Thyroid gland (tissue), 4 donors: Measurements from ENCODE around the gene ADAP1. TPM values are rescaled to one million over a fixed set of nuclear protein-coding genes. Genes with fewer than 3 reads are reported as not detected.

Source experiments
- DNase-seq, 2 donors: peaks; one replicate each; pipeline ENCODE4 v3.0.0-alpha.2; 2019
- H3K27ac ChIP-seq, 3 donors: fragments of 200-600 bp; sonication (generic); 1 replicate in 2 of 3; 2 replicates in 1 of 3; pipeline ENCODE4 v1.5.1; 2016 to 2019; ENCODE audit warnings: mild to moderate bottlenecking in 1 of 3, moderate library complexity in 1 of 3
- H3K27me3 ChIP-seq: fragments of 200-600 bp; sonication (generic); one replicate; pipeline ENCODE4 v1.5.1; 2019
- H3K36me3 ChIP-seq, 2 donors: fragments of 200-600 bp; sonication (generic); one replicate each; pipeline ENCODE4 v1.5.1; 2016 to 2019
- H3K4me1 ChIP-seq, 2 donors: fragments of 200-600 bp; sonication (generic); one replicate each; pipeline ENCODE4 v1.5.1; 2017 to 2019
- H3K4me3 ChIP-seq, 3 donors: fragments of 200-600 bp; sonication (generic); replicated peaks in 1 of 3; 1 replicate in 2 of 3; 2 replicates in 1 of 3; pipeline ENCODE4 v1.5.1; 2016; ENCODE audit warnings: mild to moderate bottlenecking in 1 of 3
- H3K9me3 ChIP-seq: fragments of 200-600 bp; sonication (generic); one replicate; pipeline ENCODE4 v1.5.1; 2017
- POLR2A ChIP-seq, 2 donors: fragments of 450-650 bp; IDR thresholded peaks; one replicate each; pipeline ENCODE4 v1.6.1; 2017; ENCODE audit warnings: antibody characterized with exemption in 2 of 2, mild to moderate bottlenecking in 2 of 2, moderate library complexity in 1 of 2
- WGBS, 2 donors: methylation state at CpG; one replicate each; pipeline ENCODE4 v1.1.5; 2017; 5-methylcytosine and 5-hydroxymethylcytosine counted together
- intact Hi-C: fragments of 100-400 bp; cut with DNase I; formaldehyde crosslinking; loops from one replicate; pipeline ENCODE4 v1.15.1; 2023
- total RNA-seq, 4 donors: library from RNA; depleted of rRNA; stranded (reverse); fragments of >200 nt; gene quantifications; one replicate each; pipeline ENCODE4 v1.2.3, GENCODE V29; 2016
- TF ChIP-seq, protein P1 (sequence below), 6 experiments: fragments of 200-600 bp in 3 of 6; fragments of 450-650 bp in 3 of 6; sonication (generic) in 3 of 6; IDR thresholded peaks; one replicate each; pipeline ENCODE4 v1.5.1; 2016 to 2019; ENCODE audit warnings: antibody characterized with exemption in 6 of 6, mild to moderate bottlenecking in 2 of 6, inconsistent platforms in 1 of 6, moderate library complexity in 1 of 6

ADAP1 gene
- total RNA-seq, 4 donors from 2014 or later = 11.7 to 29.9 (median 23.4) TPM

DNA sequence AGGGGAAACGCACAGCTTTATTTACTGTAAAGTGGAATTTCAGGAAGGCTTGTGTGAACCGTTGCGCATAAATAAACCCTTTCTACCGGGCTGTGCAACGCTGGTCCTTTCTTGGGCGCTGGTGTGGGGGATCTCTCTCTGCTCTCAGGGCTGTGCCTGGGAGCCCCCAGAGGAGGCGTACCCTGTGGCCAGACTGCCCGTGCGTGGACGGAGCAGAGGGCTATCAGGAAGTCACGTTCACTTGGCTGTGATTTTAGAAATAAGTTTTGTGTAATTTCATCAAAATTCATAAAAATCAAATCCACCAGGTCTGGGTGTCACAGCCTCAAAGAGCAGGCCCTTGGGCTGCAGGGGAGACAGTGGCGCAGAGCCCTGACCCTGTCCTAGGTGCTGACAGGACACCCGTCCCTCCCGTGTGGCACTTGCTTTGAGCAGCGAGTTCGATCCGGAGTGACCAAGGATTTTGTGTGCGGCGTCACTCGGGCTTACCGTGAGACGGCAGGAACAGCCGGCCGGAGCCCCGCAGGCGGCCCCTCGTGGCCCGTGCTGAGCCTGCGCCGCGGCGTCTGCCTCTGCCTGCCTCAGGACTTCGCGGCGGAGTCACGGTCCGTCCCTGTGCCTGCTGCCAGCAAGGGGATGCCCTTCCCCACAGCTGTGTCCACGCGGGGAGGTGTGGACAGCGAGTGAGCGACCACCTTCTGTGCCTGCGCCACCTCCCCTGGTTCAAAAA, 58.0 kb downstream of the ADAP1 start:
- intact Hi-C loops = no loop called here
- TF ChIP-seq POLR2A (IDR thresholded peaks at IDR 0.05) = no peak
- TF ChIP-seq, protein P1, sequence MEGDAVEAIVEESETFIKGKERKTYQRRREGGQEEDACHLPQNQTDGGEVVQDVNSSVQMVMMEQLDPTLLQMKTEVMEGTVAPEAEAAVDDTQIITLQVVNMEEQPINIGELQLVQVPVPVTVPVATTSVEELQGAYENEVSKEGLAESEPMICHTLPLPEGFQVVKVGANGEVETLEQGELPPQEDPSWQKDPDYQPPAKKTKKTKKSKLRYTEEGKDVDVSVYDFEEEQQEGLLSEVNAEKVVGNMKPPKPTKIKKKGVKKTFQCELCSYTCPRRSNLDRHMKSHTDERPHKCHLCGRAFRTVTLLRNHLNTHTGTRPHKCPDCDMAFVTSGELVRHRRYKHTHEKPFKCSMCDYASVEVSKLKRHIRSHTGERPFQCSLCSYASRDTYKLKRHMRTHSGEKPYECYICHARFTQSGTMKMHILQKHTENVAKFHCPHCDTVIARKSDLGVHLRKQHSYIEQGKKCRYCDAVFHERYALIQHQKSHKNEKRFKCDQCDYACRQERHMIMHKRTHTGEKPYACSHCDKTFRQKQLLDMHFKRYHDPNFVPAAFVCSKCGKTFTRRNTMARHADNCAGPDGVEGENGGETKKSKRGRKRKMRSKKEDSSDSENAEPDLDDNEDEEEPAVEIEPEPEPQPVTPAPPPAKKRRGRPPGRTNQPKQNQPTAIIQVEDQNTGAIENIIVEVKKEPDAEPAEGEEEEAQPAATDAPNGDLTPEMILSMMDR (IDR thresholded peaks at IDR 0.05) = no peak
- Histone ChIP-seq H3K4me3 (no peak overlapping the region), H3K4me1 (peaks cover 0 to 12% of the 10 kb centered on the region in 2 donors), H3K36me3 (peaks cover 29 to 42% of the 10 kb centered on the region in 2 donors), H3K27me3 (no peaks in the 10 kb centered on the region), H3K9me3 (no peaks in the 10 kb centered on the region), H3K27ac (no peak overlapping the region)
- 95 to 96% methylated on average over 41 to 42 of the region's 42 CpGs for WGBS, 2 donors
- DNase-seq = no peak

- Histone ChIP-seq H3K9me3 (no peaks in the 10 kb centered on the region), H3K4me1 (peaks cover 0 to 5% of the 10 kb centered on the region in 2 donors), H3K4me3 (no peak overlapping the region), H3K27me3 (no peaks in the 10 kb centered on the region), H3K27ac (no peak overlapping the region), H3K36me3 (peaks cover 38 to 52% of the 10 kb centered on the region in 2 donors)
- WGBS, 2 donors = 97 to 99% methylated on average over 16 to 48 of the region's 52 CpGs
- intact Hi-C loops = no loop called here
- TF ChIP-seq POLR2A (IDR thresholded peaks at IDR 0.05) = no peak
- TF ChIP-seq, protein P1 (IDR thresholded peaks at IDR 0.05) = no peak
- DNase-seq = no peak
Measured at GRCh38 chr7:895451-896052, 58.9 kb downstream of the ADAP1 start.

DNA sequence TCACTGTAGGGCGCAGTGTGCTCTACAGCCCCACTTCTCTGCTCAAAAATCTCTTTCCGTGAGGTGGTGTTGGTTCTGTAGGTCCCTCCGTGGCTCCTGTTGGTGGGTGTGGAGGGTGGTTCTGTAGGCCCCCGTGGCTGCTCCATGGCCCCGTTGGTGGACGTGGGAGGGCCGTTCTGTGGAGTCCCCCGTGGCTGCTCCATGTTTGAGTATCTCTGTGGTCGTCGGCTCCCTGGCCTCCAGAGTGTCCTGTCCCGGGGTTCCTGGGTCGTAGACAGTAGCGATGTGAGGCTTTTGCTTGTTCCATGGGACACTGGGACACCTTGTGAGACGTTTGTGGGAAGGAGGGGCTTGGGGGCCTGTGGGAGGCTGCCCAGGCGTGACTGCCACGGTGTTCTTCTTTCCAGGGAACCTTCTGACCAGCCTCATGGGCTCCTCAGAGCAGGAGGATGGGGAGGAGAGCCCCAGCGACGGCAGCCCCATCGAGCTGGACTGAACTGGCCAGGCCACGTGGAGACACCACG, 59.5 kb downstream of the ADAP1 start:
- Histone ChIP-seq H3K9me3 (no peaks in the 10 kb centered on the region), H3K27ac (no peak overlapping the region), H3K36me3 (peaks cover 38 to 52% of the 10 kb centered on the region in 2 donors), H3K4me1 (peaks cover 0 to 5% of the 10 kb centered on the region in 2 donors), H3K4me3 (no peak overlapping the region), H3K27me3 (no peaks in the 10 kb centered on the region)
- 91 to 97% methylated on average over 12 to 18 of the region's 21 CpGs for WGBS, 2 donors
- no peak for TF ChIP-seq POLR2A (IDR thresholded peaks at IDR 0.05)
- TF ChIP-seq, protein P1 (IDR thresholded peaks at IDR 0.05) = no peak
- intact Hi-C loops = no loop called here
- DNase-seq = no peak

DNA sequence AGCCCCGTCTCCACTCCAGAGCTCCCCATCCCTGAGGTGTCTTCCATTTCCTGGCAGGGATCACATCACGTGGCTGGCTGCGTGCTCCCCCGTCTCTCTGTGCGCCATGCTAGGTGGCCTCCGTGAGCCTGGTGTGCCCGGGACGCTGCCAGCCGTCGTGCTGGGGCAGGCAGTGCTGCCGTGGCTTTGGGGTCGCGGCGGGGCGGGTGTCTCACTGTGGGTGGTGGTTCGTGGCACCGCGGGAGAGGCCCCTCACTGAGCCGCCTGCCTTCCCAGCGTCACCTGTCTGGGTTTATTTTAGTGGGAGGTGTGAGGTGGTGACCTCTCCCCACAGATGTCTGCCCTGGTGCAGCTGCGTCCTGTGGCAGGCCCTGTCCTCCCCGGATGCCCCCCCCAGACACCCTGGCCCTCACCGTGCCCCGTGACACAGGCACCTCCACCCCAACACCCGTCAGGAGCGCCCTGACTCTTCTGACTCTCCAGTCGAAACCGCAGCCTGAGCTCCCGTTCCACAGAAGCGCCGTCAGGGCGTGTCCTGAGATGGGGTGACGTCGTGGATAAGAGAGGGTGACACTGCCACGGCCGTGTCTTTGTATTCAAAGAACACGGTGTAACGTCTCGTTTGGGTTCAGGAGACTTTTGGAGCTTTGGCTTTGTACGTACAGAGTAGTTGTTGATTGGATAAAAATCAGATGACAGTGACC, 60.2 kb downstream of the ADAP1 start:
- 98 to 100% methylated on average over 21 to 26 of the region's 40 CpGs for WGBS, 2 donors
- peaks cover 38 to 52% of the 10 kb centered on the region in 2 donors for H3K36me3 ChIP-seq
- H3K27me3 ChIP-seq = no peaks in the 10 kb centered on the region
- H3K4me3 ChIP-seq = no peak overlapping the region
- DNase-seq = no peak
- TF ChIP-seq, protein P1 (IDR thresholded peaks at IDR 0.05) = no peak
- no peak for TF ChIP-seq POLR2A (IDR thresholded peaks at IDR 0.05)
- intact Hi-C loops = no loop called here
- no peak overlapping the region for H3K27ac ChIP-seq
- H3K9me3 ChIP-seq = no peaks in the 10 kb centered on the region
- peaks cover 0 to 5% of the 10 kb centered on the region in 2 donors for H3K4me1 ChIP-seq
